GM12875 (cell line): Measurements from ENCODE around the gene MYEF2.

Experiments
- H3K4me3 ChIP-seq: one replicate; pipeline ENCODE4 v1.5.1; 2011; ENCODE audit warnings: low read depth, low read length, control low read depth
- TF ChIP-seq, protein P1 (sequence below): IDR thresholded peaks from 2 replicates; pipeline ENCODE4 v1.5.1; 2011; ENCODE audit warnings: low read depth, mild to moderate bottlenecking, control low read depth, inconsistent platforms, low read length, moderate library complexity, borderline replicate concordance; ENCODE audit not compliant: insufficient read depth

The MYEF2 gene

DNA sequence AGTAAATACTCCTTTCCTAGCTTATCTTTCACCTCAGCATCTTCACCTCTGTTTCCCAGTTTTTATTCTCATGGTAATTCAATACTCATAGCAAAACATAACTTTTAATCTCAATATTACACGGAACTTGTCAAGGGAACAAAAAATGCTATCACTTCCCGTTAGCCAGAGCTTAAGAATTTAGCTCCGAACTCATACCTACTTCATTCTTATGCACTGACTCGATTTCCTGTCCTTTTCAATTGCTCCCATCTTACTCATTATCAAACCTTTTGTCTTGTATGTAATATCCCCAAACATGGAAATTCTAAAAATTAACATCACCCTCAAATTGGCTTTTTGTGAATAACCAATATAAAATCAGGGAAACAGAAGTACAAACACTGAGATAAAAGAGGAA lies 28.2 kb downstream of the MYEF2 start:
- H3K4me3 ChIP-seq = no peak overlapping the region
- TF ChIP-seq, protein P1, sequence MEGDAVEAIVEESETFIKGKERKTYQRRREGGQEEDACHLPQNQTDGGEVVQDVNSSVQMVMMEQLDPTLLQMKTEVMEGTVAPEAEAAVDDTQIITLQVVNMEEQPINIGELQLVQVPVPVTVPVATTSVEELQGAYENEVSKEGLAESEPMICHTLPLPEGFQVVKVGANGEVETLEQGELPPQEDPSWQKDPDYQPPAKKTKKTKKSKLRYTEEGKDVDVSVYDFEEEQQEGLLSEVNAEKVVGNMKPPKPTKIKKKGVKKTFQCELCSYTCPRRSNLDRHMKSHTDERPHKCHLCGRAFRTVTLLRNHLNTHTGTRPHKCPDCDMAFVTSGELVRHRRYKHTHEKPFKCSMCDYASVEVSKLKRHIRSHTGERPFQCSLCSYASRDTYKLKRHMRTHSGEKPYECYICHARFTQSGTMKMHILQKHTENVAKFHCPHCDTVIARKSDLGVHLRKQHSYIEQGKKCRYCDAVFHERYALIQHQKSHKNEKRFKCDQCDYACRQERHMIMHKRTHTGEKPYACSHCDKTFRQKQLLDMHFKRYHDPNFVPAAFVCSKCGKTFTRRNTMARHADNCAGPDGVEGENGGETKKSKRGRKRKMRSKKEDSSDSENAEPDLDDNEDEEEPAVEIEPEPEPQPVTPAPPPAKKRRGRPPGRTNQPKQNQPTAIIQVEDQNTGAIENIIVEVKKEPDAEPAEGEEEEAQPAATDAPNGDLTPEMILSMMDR = no peak

DNA sequence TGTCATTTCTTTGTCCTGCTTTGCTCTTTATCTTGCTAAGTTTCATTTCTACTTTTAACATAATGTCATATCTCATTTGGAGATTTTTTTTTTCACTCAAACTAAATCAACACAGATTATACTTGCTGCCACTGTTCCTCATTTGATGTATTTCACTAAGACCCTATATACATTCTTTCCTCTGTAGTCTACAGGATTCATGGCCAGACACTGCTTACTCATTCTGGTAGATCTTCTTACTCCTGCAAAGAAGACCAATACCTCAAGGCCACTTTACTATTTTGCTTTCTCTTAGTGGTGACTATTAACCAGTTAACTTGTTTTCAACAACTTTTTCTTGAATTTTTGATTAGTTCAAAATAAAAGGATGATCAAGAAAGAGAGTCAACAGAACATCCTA lies 30.7 kb downstream of the MYEF2 start:
- H3K4me3 ChIP-seq = no peak overlapping the region
- TF ChIP-seq, protein P1 = no peak

DNA sequence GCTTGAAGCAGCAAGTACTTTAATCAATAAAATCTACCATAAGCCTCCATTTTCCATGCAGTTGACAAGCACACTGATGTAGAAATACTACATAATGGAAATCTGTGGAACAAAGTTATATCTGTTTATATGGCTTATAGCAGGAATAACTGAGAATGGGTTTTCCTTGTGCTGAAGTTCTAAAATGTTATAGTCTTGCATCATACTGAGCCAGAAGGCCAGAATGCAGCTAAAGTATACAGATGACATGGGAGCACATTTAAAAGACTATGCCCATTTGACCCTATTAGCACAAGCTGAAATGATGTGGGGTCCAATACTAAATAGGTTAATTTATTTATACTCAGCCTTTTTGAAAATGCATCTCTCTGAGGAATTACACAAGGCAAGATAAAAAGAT lies 32.2 kb downstream of the MYEF2 start:
- TF ChIP-seq, protein P1 = no peak
- H3K4me3 ChIP-seq = no peak overlapping the region

DNA sequence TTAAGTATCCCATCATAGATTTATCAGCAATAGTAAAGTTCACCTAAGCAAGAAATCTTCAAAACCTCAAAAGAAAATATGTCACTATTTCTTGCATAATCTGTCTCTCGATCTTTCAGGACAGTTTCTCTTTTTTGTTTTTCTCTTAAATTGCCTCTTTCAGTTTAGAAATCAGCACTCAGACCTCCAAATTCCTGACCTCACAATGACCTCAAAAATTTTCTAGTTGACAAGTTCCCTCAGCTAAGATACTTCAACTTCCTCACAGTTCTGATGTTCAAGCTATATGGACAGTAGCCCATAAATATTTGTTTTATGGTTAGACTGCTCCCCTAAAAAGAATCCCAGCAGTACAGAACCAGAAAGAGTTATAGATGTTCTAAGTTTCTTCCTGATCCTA lies 33.2 kb downstream of the MYEF2 start:
- no peak overlapping the region for H3K4me3 ChIP-seq
- TF ChIP-seq, protein P1 = no peak

DNA sequence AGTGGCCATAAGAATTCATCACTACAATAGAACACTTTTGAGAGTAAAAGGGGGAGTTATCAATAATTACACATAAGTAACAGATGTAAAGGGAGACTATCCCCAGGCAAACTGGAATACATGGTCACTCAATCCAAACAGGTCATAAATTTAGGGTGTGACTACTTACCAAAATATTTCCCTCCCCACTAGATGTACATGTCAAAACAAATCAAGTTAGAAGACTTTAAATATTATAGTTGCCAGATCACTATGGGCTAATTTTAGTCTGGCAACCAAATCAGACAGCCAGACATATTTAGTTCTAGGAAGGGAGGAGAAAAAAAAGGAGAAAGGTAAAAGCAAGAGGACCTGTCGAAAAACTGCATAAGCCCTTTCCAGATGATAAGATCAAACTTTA lies 34.2 kb downstream of the MYEF2 start:
- TF ChIP-seq, protein P1 = no peak
- no peak overlapping the region for H3K4me3 ChIP-seq

DNA sequence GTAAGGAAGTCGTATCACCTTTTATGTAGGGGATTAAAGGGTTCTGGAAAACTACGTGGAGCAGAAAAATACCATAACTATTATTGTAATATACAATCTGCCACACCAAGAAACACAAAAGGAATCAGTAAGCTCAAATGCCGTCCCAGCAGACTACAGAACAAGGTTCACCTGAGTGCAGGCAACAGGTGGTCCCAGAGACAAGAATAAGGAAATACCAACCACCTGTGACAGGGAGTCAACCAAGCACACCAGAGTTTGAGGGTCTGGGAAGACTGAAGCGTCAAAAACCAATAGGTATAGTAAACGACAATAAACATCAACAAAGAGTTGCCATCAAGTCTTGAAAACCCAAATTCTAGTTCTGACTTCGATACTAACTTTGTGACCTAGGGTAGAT lies 45.2 kb downstream of the MYEF2 start:
- TF ChIP-seq, protein P1 = no peak
- no peak overlapping the region for H3K4me3 ChIP-seq

DNA sequence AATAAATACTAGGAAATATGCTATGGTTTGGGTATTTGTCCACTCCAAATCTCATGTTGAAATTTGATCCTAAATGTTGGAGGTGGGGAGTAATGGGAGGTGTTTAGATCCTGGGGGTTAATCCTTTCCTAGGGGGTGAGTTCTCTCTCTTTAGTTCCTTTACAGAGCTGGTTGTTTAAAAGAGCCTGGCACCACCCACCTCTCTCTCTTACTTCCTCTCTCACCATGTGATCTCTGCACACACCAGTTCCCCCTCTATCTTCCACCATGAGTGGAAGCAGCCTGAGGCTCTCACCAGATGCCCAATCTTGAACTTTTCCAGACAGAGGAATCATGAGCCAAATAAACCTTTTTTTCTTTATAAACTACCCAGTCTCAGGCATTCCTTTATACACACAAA lies 46.8 kb downstream of the MYEF2 start:
- H3K4me3 ChIP-seq = no peak overlapping the region
- TF ChIP-seq, protein P1 = no peak
